HepG2 (cell line): ENCODE results near the gene ZNF444. TPM values are rescaled to one million over a fixed set of nuclear protein-coding genes. Genes with fewer than 3 reads are reported as not detected.

Experiments used
- ARID2 ChIP-seq: sonication (generic); formaldehyde crosslinking; IDR thresholded peaks from 2 replicates; pipeline ENCODE4 v1.8.1; 2022; ENCODE audit warnings: mild to moderate bottlenecking, missing genetic modification reagents, borderline replicate concordance
- HNF4A ChIP-seq: sonication (generic); formaldehyde crosslinking; IDR thresholded peaks from 2 replicates; pipeline ENCODE4 v1.4.0; 2020; ENCODE audit warnings: missing genetic modification reagents
- IKZF4 ChIP-seq: sonication (generic); formaldehyde crosslinking; IDR thresholded peaks from 2 replicates; pipeline ENCODE4 v1.5.1; 2020; ENCODE audit warnings: borderline replicate concordance, mild to moderate bottlenecking, low read depth, missing genetic modification reagents; ENCODE audit errors: not compliant biosample characterization
- IRF2 ChIP-seq: IDR thresholded peaks from 2 replicates; pipeline ENCODE4 v1.6.1; 2018; ENCODE audit warnings: missing genetic modification reagents, missing compliant biosample characterization
- JUN ChIP-seq: sonication (generic); formaldehyde crosslinking; IDR thresholded peaks from 2 replicates; pipeline ENCODE4 v1.4.0; 2020; ENCODE audit warnings: mild to moderate bottlenecking, missing genetic modification reagents
- MXI1 ChIP-seq: IDR thresholded peaks from 3 replicates; pipeline ENCODE4 v1.6.1; 2012; ENCODE audit warnings: low read depth, low read length, inconsistent platforms, borderline replicate concordance
- MYC ChIP-seq: sonication (generic); formaldehyde crosslinking; IDR thresholded peaks from 2 replicates; pipeline ENCODE4 v1.9.0; 2021; ENCODE audit warnings: missing genetic modification reagents, borderline replicate concordance
- THAP11 ChIP-seq: IDR thresholded peaks from 2 replicates; pipeline ENCODE4 v1.6.1; 2016; ENCODE audit warnings: missing biosample characterization, missing genetic modification reagents
- ZMYM4 ChIP-seq: sonication (generic); formaldehyde crosslinking; IDR thresholded peaks from 2 replicates; pipeline ENCODE4 v1.8.1; 2023; ENCODE audit warnings: mild to moderate bottlenecking, missing genetic modification reagents
- ZNF101 ChIP-seq: sonication (generic); formaldehyde crosslinking; IDR thresholded peaks from 2 replicates; pipeline ENCODE4 v1.4.0; 2020; ENCODE audit warnings: mild to moderate bottlenecking, low read depth, missing genetic modification reagents, borderline replicate concordance
- ZNF12 ChIP-seq: sonication (generic); formaldehyde crosslinking; IDR thresholded peaks from 2 replicates; pipeline ENCODE4 v1.5.0; 2020; ENCODE audit warnings: missing genetic modification reagents
- ZNF33A ChIP-seq: sonication (generic); formaldehyde crosslinking; IDR thresholded peaks from 2 replicates; pipeline ENCODE4 v1.5.1; 2020; ENCODE audit warnings: missing genetic modification reagents, mild to moderate bottlenecking, moderate library complexity, borderline replicate concordance
- ZNF34 ChIP-seq: sonication (generic); formaldehyde crosslinking; IDR thresholded peaks from 2 replicates; pipeline ENCODE4 v1.4.0; 2020; ENCODE audit warnings: mild to moderate bottlenecking, missing genetic modification reagents, borderline replicate concordance
- ZNF567 ChIP-seq: sonication (generic); formaldehyde crosslinking; IDR thresholded peaks from 2 replicates; pipeline ENCODE4 v1.8.1; 2023; ENCODE audit warnings: mild to moderate bottlenecking, missing genetic modification reagents, borderline replicate concordance
- ZNF749 ChIP-seq: sonication (generic); formaldehyde crosslinking; IDR thresholded peaks from 2 replicates; pipeline ENCODE4 v1.8.0; 2022; ENCODE audit warnings: mild to moderate bottlenecking, missing genetic modification reagents, moderate library complexity, borderline replicate concordance
- ZNF776 ChIP-seq: sonication (generic); formaldehyde crosslinking; IDR thresholded peaks from 2 replicates; pipeline ENCODE4 v1.4.0; 2020; ENCODE audit warnings: mild to moderate bottlenecking, missing genetic modification reagents
- ZNF782 ChIP-seq: sonication (generic); formaldehyde crosslinking; IDR thresholded peaks from 2 replicates; pipeline ENCODE4 v1.4.0; 2020; ENCODE audit warnings: missing genetic modification reagents, mild to moderate bottlenecking, borderline replicate concordance
- ZNF891 ChIP-seq: sonication (generic); formaldehyde crosslinking; IDR thresholded peaks from 2 replicates; pipeline ENCODE4 v1.5.0; 2020; ENCODE audit warnings: mild to moderate bottlenecking, missing genetic modification reagents
- polyA plus RNA-seq, 8 experiments: library from polyadenylated mRNA; depleted of rRNA in 3 of 8; stranded (reverse) in 7 of 8; unstranded in 1 of 8; fragments of >200 nt; fragmentation: Illumina TruSeq in 4 of 8; extraction: Trizol in 4 of 8; gene quantifications; 2 replicates each; pipeline versions ENCODE4 v1.2.1 to v1.2.3, GENCODE V29; 2011 to 2016; ENCODE audit warnings: low read depth in 4 of 8, missing spikeins in 1 of 8, mixed read lengths in 1 of 8; ENCODE audit not compliant: insufficient read depth in 1 of 8
- total RNA-seq, 5 experiments: library from RNA; depleted of rRNA; stranded (reverse); fragments of >200 nt; fragmentation: Illumina TruSeq; extraction: Trizol; gene quantifications; 2 replicates each; pipeline ENCODE4 v1.2.3, GENCODE V29; 2016; ENCODE audit warnings: low read depth in 1 of 5
- TF ChIP-seq, protein P1 (sequence below): sonication (generic); formaldehyde crosslinking; IDR thresholded peaks from 2 replicates; pipeline ENCODE4 v1.4.0; 2020; ENCODE audit warnings: mild to moderate bottlenecking, missing genetic modification reagents
- TF ChIP-seq, protein P2 (sequence below): sonication (generic); formaldehyde crosslinking; IDR thresholded peaks from 2 replicates; pipeline ENCODE4 v1.4.0; 2020; ENCODE audit warnings: mild to moderate bottlenecking, missing genetic modification reagents
- TF ChIP-seq, protein P3 (sequence below): sonication (generic); formaldehyde crosslinking; IDR thresholded peaks from 2 replicates; pipeline ENCODE4 v1.5.1; 2020; ENCODE audit warnings: missing genetic modification reagents, mild to moderate bottlenecking, borderline replicate concordance
- TF ChIP-seq, protein P4 (sequence below): sonication (generic); formaldehyde crosslinking; IDR thresholded peaks from 2 replicates; pipeline ENCODE4 v1.4.0; 2020; ENCODE audit warnings: missing genetic modification reagents
- TF ChIP-seq, protein P5 (sequence below): IDR thresholded peaks from 2 replicates; pipeline ENCODE4 v1.6.1; 2016; ENCODE audit warnings: low read depth, borderline replicate concordance

Gene ZNF444
- total and polyA plus RNA-seq, 2 of the 13 experiments (the other 11 are each of a cell fraction or from before 2014, with no cell fraction given): 27.4 to 30.3 TPM

DNA sequence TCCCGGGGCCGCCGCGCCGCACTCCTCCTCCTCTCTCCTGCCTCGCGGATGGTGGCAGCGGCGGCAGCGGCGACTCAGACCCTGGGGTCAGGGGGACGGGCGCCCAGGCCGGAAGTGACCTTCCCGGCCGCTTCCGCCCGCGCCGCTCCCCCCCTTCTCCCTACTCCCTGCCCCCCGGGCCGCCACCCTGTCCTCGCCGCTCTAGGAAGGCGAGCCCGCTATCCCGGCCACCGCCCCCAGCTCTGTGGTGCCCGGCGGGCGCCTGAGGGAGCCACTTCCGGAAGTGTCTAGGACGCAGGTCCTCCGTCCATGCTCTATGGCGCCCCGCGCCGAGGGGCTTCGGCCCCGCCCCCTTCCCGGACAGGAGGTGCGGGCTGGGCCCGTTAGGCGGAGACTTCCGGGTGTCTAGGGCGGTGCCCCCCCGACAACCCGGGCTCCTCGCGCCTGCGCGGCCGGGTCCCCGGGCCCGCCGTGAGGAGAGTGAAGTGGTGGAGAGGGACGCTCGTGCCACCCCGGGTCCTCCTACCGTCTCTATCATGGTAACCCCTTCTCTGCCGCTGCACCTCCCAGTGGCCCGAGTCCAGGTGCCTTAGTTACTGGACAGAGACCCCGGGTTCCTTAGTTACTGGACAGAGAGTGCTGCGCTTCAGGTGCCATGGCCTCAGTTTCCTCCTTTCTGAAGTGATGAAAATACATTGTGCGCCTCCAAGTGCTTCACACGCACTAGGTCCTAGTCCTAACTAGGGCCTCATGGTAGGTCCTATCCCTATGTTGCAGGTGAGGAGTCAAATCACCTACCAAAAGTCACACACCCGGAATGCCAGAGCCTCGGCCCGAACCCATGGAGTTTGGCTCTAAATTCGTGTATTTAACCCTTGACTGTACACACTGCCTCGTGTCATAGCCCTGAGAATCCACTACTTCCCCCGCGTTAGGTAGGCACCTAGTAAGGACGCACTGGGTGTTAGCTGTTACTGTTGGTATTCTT lies 19.6 kb upstream of the ZNF444 start, which contains the start of gene ZNF787 (continued):
- TF ChIP-seq ZNF34 (no peak), IKZF4 (CRISPR knock-in tag) (no peak), ARID2 (CRISPR knock-in tag) (no peak), THAP11 (peak; percentile 94), ZNF776 (CRISPR knock-in tag) (no peak), ZNF749 (CRISPR knock-in tag) (no peak), ZNF782 (CRISPR knock-in tag) (peak; percentile 73; the same call in 1 of the 2 replicates), ZNF891 (CRISPR knock-in tag) (peak; percentile 72), MYC (peak; percentile 49; the same call in 1 of the 2 replicates), ZNF33A (CRISPR knock-in tag) (no peak), IRF2 (peak; percentile 51; the same call in 1 of the 2 replicates), ZNF567 (CRISPR knock-in tag) (0 out of 2 replicates have a peak, but pooled peaks have one; percentile 24), HNF4A (CRISPR knock-in tag) (no peak), JUN (no peak), ZMYM4 (CRISPR knock-in tag) (peak; percentile 58; the same call in 1 of the 2 replicates), ZNF101 (CRISPR knock-in tag) (peak; percentile 70; the same call in 1 of the 2 replicates), MXI1 (peak; percentile 40; the same call in 1 of the 3 replicates), ZNF12 (no peak)
- TF ChIP-seq, protein P1, sequence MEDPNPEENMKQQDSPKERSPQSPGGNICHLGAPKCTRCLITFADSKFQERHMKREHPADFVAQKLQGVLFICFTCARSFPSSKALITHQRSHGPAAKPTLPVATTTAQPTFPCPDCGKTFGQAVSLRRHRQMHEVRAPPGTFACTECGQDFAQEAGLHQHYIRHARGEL: no peak
- TF ChIP-seq, protein P2, sequence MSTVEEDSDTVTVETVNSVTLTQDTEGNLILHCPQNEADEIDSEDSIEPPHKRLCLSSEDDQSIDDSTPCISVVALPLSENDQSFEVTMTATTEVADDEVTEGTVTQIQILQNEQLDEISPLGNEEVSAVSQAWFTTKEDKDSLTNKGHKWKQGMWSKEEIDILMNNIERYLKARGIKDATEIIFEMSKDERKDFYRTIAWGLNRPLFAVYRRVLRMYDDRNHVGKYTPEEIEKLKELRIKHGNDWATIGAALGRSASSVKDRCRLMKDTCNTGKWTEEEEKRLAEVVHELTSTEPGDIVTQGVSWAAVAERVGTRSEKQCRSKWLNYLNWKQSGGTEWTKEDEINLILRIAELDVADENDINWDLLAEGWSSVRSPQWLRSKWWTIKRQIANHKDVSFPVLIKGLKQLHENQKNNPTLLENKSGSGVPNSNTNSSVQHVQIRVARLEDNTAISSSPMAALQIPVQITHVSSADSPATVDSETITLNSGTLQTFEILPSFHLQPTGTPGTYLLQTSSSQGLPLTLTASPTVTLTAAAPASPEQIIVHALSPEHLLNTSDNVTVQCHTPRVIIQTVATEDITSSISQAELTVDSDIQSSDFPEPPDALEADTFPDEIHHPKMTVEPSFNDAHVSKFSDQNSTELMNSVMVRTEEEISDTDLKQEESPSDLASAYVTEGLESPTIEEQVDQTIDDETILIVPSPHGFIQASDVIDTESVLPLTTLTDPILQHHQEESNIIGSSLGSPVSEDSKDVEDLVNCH (CRISPR knock-in tag): no peak
- TF ChIP-seq, protein P3, sequence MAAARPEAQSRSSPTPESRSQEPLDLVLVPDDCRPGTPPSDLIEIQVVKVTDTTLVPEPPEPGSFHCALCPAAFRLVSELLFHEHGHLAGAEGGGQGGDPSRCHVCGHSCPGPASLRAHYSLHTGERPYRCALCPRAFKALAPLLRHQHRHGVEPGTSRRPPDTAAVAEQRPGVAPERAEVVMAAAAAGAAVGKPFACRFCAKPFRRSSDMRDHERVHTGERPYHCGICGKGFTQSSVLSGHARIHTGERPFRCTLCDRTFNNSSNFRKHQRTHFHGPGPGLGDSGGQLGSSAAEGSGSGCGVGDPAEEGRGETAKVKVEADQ (CRISPR knock-in tag): no peak
- TF ChIP-seq, protein P4, sequence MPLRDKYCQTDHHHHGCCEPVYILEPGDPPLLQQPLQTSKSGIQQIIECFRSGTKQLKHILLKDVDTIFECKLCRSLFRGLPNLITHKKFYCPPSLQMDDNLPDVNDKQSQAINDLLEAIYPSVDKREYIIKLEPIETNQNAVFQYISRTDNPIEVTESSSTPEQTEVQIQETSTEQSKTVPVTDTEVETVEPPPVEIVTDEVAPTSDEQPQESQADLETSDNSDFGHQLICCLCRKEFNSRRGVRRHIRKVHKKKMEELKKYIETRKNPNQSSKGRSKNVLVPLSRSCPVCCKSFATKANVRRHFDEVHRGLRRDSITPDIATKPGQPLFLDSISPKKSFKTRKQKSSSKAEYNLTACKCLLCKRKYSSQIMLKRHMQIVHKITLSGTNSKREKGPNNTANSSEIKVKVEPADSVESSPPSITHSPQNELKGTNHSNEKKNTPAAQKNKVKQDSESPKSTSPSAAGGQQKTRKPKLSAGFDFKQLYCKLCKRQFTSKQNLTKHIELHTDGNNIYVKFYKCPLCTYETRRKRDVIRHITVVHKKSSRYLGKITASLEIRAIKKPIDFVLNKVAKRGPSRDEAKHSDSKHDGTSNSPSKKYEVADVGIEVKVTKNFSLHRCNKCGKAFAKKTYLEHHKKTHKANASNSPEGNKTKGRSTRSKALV: no peak
- TF ChIP-seq, protein P5, sequence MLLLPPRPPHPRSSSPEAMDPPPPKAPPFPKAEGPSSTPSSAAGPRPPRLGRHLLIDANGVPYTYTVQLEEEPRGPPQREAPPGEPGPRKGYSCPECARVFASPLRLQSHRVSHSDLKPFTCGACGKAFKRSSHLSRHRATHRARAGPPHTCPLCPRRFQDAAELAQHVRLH (CRISPR knock-in tag): 0 out of 2 replicates have a peak, but pooled peaks have one; percentile 33
